Measurements from ENCODE around the gene RGS3.

- TF ChIP-seq CTCF (IDR thresholded peaks at IDR 0.05) (no peak), POLR2A (IDR thresholded peaks at IDR 0.05) (no peak)
Measured at GRCh38 chr9:113514748-113515147, 51.2 kb downstream of the RGS3 start.
